Stimulated activated CD8-positive, alpha-beta memory T cell treated with anti-CD3 and anti-CD28 coated beads, Interleukin-7, amount 100 ng/mL, for 48 hours (primary cell): ENCODE results near the gene MTHFSD.

Experiments used
- DNase-seq, 2 donors: peaks; one replicate each; pipeline ENCODE4 v3.0.0-alpha.2; 2020; ENCODE audit warnings: low read depth in 1 of 2; ENCODE audit errors: extremely low read depth in 1 of 2

The MTHFSD gene

GRCh38 chr16:86492961-86493629, 61.9 kb downstream of the MTHFSD start:
- no peak for DNase-seq

GRCh38 chr16:86492267-86492960, 62.6 kb downstream of the MTHFSD start:
- DNase-seq = no peak

GRCh38 chr16:86491640-86492023, 63.4 kb downstream of the MTHFSD start:
- DNase-seq = no peak

GRCh38 chr16:86490859-86491639, 64.0 kb downstream of the MTHFSD start:
- no peak for DNase-seq

- DNase-seq = no peak
These were observed 69.3 kb downstream of the MTHFSD start for GRCh38 chr16:86485746-86486145.

- no peak for DNase-seq
These were observed 70.8 kb downstream of the MTHFSD start for GRCh38 chr16:86484240-86484639.

- no peak for DNase-seq
These were observed 73.4 kb downstream of the MTHFSD start for GRCh38 chr16:86481607-86482006.

GRCh38 chr16:86480444-86480843, 74.6 kb downstream of the MTHFSD start:
- no peak for DNase-seq
